Coronary artery (tissue), 2 donors: Measurements from ENCODE around the gene TMX2.
A peak's percentile ranks its signal among the peaks of the same experiment; 100 is the strongest.
"Not testable (repeated sequence)": the region's sequence is repeated elsewhere in the genome, so short reads cannot be mapped to it uniquely, and the experiment has no call there.

Experiments
- DNase-seq: peaks from one replicate; pipeline ENCODE4 v3.0.0-alpha.2; 2017; ENCODE audit warnings: low spot score
- H3K27ac ChIP-seq, 2 donors: fragments of 200-600 bp; sonication (generic); one replicate each; pipeline ENCODE4 v1.5.1; 2016 to 2019
- H3K4me3 ChIP-seq: fragments of 200-600 bp; sonication (generic); 2 replicates; pipeline ENCODE4 v1.5.1; 2016; ENCODE audit warnings: mild to moderate bottlenecking, moderate library complexity
- CTCF ChIP-seq: fragments of 200-600 bp; sonication (generic); IDR thresholded peaks from one replicate; pipeline ENCODE4 v1.5.1; 2019; ENCODE audit warnings: antibody characterized with exemption

The TMX2 gene

GRCh38 chr11:57699813-57700212 lies 12.6 kb upstream of the TMX2 start:
- no peak for DNase-seq
- TF ChIP-seq CTCF = no peak
- no peak overlapping the region for H3K27ac ChIP-seq
- H3K4me3 ChIP-seq = no peak overlapping the region

GRCh38 chr11:57700425-57700824 lies 12.0 kb upstream of the TMX2 start:
- no peak overlapping the region for H3K4me3 ChIP-seq
- H3K27ac ChIP-seq = no peak overlapping the region
- no peak for TF ChIP-seq CTCF
- DNase-seq = no peak

- H3K4me3 ChIP-seq = no peak overlapping the region
- DNase-seq = no peak
- TF ChIP-seq CTCF = no peak
- H3K27ac ChIP-seq = no peak overlapping the region
Observed at GRCh38 chr11:57703341-57703740, 9.1 kb upstream of the TMX2 start.

- no peak for TF ChIP-seq CTCF
- no peak for DNase-seq
Observed at GRCh38 chr11:57704932-57705331, 7.5 kb upstream of the TMX2 start.

GRCh38 chr11:57705432-57705831 lies 7.0 kb upstream of the TMX2 start:
- DNase-seq, H3K4me3 ChIP-seq, H3K27ac ChIP-seq: not testable (repeated sequence)

More at GRCh38 chr11:57704932-57705331, 7.5 kb upstream of the TMX2 start:
- Histone ChIP-seq H3K4me3 (no peak overlapping the region), H3K27ac (no peak overlapping the region)

- DNase-seq = no peak
- no peak overlapping the region for H3K27ac ChIP-seq
- TF ChIP-seq CTCF = no peak
- no peak overlapping the region for H3K4me3 ChIP-seq
Observed at GRCh38 chr11:57709802-57710367, 2.5 kb upstream of the TMX2 start.

GRCh38 chr11:57711414-57712255 lies 758 bp upstream of the TMX2 start, which contains the start of gene MED19:
Gene MED19, minus strand, starts transcription at chr11:57712215. Its CDS starts 36 bp downstream, at chr11:57712179.
- no peak for TF ChIP-seq CTCF
- peak; percentile 94 for DNase-seq
- Histone ChIP-seq H3K4me3 (peak within 1 kb of the TSS; percentile 78), H3K27ac (peak within 1 kb of the TSS; percentile 73 to 89)
